CMK (cell line): ENCODE results near the gene RNF19B.
"Not testable (repeated sequence)": the region's sequence is repeated elsewhere in the genome, so short reads cannot be mapped to it uniquely, and the experiment has no call there.

Experiments
- DNase-seq: peaks from one replicate; pipeline ENCODE4 v3.0.0-alpha.2; 2010; ENCODE audit warnings: low read depth

RNF19B gene

DNA sequence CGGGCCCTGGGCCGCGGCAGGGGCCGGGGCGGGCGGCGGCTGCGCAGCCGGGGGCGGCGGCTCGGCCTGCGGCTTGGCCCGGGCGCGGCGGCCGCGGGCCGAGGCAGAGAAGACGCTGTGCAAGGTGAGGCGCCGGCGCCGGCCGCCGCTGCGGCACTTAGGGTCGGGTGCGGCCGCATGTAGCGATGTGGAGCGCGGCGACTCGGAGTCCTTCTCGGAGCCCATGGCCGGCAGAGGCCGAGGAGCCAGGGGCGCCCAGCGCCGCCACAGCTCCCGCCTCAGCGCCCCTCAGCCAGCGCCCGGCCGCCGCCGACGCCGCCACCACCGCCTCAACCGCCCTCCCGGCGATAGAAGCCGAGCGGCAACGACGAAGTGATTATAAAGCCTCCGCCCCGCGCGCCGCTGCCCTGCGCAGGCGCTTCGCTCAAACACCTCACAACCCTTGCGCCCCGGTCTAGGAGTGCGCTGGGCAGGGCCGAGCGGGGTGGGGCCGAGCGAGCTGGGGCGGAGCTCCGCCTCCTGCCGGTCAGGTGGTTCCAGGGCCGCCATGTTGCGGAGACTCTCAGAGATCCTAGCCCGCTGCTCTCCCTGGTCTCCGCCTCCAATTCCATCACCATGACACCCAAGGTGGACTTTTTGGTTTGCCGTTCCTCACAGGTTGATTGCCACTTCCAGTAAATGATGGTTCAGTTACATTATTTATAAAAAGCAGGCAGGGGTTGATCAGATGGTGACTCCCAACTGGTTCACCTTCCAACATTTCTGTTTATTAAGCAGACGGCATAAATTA, at the start of gene RNF19B:
RNF19B (minus strand) TSS at position 349 of the 790 bp plus-strand sequence; CDS start at position 225, 124 bp downstream.
- peak; percentile 81 for DNase-seq

- DNase-seq, result no peak
Observed at GRCh38 chr1:33013791-33014190, 49.2 kb upstream of the RNF19B start.

DNA sequence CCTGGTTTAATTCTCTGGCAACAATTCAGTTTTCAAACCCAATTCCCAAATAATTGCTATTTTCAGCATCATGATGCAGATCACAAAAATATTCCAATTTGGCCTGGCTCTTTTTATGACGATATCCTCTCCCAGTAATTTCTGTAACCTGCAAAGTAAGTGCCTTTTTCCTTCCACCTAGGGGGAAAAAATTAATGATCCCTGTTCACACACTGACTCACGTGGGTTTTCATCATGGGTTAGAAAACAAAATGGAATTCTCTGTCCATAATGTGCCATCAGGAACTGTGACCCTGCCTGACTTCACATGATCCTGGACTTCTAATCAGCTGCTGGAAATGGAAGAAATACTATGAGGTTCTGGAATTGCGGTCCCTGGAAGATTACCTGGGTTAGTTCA, 47.6 kb upstream of the RNF19B start:
- no peak for DNase-seq

DNA sequence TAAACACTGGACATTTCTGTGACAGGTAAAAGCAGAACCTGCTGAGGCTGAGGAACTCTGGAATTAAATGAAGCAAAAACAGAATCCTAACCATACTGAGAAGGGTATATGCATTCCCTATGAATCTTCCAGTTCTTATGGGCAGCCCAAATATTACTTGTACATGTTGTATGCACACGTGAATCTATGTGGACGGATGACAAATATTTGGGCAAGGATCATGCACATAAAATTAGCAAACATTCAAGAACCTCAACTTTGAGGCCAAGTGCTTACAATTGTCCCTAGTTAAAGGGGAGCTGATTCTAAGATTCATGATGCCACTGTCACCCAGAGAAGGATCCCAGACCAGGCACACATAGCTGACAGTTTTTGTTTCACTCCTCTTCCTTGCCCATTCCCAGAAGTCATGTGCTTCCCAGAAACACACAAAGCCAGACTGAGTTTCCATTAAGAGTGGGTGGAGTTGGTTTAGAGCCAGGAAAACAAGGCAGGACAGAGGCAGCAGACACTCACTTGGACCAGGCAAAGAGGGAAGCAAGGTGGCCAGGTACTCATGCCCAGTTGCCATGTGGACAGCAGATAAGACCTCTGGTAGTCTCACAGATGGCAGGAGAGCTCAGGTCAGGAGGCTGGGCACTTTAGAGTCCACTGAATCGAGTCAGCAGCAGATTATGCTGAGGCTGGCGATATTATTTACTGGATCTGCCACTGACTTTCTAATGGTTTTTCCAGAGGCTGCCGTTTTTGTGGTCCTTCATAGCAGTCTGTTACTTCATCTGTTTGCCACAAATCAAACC, 46.5 kb upstream of the RNF19B start:
- DNase-seq, result no peak

GRCh38 chr1:33009561-33009960, 45.0 kb upstream of the RNF19B start:
- DNase-seq, result peak; percentile 73

GRCh38 chr1:33008051-33008914, 43.7 kb upstream of the RNF19B start:
- DNase-seq, result no peak

DNA sequence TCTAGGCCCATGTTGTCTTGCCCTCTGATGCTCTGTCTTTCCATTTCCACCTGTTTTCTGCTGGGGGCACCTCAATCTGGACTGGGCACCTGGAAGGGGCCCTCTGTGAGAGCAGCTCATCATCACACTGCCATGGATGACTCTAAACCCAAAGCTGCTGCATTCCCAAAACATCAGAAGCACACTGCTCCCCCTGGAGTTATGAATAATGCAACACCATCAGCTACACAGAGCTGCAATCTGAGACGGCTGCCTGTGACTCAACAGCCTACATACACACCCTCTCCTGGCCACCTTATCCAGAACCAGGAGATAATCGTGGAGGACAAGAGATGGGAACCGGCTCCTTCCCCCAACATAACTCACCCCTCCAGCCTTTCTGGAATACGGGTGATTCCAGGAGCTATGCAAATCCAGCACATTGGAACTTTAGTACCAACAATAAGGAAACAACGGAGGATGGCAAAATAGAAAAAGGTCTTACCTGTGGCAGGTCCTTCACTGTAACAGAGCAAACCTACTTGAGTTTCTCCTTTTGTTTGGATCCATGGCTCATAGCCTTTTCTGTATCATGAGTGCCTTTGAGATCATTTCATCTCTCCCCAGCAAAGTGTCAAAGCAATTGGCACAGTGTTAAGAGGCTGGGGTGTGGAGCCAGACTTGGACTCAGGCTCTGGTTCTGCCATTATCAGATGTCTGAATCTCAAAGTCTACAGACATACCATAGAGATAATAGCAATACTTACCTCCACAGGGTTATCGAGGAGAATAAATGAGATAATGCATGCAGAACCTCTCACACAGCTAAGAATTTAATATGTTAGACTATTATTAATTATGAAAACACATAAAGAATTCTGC, 42.8 kb upstream of the RNF19B start:
- no peak for DNase-seq

- no peak for DNase-seq
Observed at GRCh38 chr1:33005838-33006421, 41.3 kb upstream of the RNF19B start.

DNA sequence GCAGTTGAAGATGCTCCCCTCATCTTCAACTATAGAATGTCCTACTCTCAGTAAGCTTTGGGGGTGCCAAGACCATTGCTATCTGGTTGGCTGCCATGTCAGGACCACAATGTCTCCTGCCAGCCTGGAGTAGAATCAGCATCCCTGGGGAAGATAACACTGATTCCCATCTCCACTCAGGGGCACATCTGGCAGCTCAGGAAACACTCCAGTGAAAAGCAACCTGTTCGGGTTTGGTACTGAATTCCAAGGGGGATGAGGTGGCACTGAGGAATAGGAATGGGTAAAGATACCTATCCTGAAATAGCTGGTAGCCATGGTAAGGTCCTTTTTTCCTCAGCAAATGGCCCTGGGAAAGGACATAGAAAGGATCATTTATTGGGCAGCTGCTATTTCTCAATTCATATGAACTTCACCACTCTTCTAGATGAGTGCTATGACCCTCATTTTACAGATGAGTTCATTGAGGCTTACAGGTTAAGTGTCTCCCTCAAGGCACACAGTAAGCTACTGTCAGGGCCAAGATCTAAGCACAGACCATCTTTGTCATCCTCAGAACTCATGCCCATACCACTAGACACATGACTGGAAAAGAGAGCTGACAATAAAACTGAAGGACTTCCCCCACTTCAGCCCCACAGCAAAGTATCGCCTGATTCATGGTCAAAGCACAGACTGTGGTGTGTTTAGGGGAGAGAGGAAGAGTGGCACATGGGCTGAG, 40.7 kb upstream of the RNF19B start:
- DNase-seq, result no peak

DNA sequence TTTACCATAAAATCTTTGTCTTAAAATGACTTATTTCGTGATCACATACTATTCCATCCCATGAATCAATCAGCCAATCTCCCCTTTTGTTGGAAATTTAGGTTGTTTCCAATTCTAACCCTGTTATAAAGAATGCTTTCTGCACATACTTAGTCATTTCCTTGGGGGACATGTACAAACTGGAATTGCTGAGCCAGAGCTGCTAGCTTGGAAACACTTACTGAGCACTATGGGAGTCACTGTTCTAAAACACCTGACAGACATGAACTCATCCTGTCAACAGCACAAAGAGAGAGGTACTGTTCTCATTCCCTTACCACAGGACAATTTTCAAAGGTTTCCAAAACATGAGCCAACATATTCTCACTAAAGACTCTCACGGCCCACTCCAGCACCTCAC, 40.0 kb upstream of the RNF19B start:
- DNase-seq, result no peak

- no peak for DNase-seq
Observed at GRCh38 chr1:33003657-33004056, 39.0 kb upstream of the RNF19B start.

GRCh38 chr1:33002006-33002405, 37.4 kb upstream of the RNF19B start:
- DNase-seq, result no peak

DNA sequence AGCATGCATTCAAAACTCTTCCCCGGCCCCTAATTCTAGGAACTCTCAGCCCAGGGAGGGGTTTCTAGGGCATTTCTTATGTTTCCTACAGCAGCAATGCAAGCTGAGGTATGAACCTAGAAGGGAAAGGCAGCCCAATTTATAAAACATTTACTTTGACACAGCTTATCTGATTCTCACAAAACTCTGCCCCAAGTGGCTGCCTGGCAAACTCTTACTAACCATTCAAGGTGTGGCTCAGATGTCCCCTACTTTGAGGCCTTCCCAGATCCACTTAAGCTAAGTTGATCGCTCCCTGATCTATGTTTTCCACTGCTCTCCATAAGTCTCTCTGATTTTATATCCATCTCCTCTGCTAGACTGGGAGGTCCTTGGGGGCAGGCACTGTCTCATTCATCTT, 36.7 kb upstream of the RNF19B start:
- DNase-seq, result no peak

DNA sequence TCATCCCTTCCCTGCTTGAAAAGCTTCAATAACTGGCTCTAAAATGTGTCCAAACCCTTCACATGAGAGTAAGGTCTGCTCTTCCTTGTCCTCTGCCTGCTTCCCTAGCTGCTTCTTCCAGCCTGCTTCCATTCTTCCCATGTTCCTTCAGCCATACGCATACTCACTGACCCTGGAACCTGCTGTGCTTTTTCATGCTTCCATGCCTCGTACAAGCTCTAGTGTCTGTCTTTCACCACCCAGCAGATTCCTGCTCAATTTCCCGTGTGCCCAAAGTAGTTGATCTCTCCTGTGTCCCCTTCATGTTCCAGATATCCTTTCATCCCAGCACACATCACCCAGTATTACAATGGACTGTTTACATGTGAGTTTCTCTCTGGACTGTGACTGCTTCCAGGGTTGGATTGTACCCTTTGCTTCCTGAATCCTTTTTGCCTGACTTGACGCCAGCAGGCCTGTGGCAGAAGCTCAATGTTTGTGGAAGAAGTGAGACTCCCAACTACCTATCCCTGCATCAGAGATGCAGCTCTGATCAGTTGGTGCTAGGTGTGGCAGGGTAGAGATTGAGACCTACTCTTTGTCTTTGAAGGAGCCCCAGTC, 35.9 kb upstream of the RNF19B start:
- no peak for DNase-seq

DNA sequence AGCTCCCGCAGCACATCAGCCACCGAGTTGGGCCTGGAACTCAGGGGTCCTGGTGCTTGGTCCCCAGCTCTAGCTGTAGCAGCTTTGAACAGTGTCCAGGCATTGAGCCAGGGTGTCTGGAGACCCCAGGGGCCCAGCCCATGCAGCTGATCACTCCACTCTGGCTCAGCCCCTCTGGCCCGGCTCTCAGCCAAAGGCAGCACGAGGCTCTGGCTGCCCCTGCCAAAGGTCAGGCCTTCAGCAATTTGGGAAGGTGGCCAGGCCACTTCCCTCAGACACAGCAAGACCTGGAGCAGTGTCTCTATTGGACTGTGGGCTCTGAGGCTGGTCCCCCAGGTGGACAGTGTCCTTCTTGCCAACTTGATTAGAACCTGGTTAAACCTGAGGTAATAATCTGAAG, 34.4 kb upstream of the RNF19B start:
- DNase-seq, result no peak

DNA sequence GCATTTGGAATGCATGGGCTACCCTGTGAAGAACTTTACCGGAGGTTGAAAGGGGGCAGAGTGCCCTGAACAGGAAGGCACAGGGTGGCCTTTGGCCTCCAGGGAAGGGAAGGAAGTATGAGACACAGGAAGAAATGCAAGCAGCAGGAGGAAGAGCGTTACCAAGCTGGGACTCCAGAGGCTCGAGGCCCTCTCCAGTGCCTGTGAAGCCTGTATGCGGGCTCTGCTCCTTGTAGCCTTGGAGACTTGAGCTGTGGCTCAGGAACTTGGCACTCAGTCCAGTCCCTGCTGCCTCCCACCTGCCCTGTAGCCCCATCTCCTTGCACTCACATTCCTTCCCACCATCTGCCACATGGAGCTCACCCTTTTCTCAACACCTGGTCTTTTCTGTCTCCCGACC, 33.5 kb upstream of the RNF19B start:
- no peak for DNase-seq

GRCh38 chr1:32997381-32997891, 32.8 kb upstream of the RNF19B start:
- DNase-seq, result no peak

DNA sequence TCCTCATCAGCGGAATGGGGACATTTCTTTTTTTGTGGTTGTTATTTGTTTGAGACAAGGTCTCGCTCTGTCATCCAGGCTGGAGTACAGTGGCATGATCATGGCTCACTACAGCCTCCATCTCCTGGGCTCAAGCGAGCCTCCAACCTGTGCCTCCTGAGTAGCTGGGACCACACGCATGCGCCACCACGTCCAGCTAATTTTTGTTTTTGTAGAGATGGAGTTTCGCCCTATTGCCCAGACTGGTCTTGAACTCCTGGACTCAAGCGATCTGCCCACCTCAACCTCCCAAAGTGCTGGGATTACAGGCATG, 28.7 kb upstream of the RNF19B start:
- not testable (repeated sequence) for DNase-seq

GRCh38 chr1:32992489-32993323, 28.1 kb upstream of the RNF19B start:
- DNase-seq, result peak; percentile 66
